NCI-H526 treated with DMSO at 0.1 percent for 48 hours (cell line): ENCODE results near the gene CARS2.
"Not testable (repeated sequence)": the region's sequence is repeated elsewhere in the genome, so short reads cannot be mapped to it uniquely, and the experiment has no call there.

Experiments
- DNase-seq: peaks from one replicate; lab custom pipeline; 2025; lab: John Stamatoyannopoulos, UW

The CARS2 gene

DNA sequence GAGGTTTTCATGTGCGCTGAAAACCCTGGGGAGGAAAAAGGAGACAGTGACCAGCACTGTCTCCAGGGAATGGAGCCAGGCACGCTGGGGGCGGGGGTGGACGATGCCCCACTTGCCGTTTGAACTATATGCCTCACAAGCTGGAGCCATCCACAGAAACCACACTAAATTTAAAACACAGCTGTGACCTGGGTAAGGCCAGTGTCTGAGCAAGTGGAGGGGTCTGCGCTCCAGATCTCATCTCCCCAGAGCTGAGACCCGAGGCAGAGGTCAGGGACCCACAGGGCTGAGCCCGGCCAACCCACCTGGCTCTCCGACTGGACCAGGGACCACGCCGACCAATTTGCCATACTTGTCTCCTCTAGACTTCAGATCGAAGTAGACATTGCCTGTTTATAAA lies 23.2 kb downstream of the CARS2 start:
- DNase-seq: no peak

DNA sequence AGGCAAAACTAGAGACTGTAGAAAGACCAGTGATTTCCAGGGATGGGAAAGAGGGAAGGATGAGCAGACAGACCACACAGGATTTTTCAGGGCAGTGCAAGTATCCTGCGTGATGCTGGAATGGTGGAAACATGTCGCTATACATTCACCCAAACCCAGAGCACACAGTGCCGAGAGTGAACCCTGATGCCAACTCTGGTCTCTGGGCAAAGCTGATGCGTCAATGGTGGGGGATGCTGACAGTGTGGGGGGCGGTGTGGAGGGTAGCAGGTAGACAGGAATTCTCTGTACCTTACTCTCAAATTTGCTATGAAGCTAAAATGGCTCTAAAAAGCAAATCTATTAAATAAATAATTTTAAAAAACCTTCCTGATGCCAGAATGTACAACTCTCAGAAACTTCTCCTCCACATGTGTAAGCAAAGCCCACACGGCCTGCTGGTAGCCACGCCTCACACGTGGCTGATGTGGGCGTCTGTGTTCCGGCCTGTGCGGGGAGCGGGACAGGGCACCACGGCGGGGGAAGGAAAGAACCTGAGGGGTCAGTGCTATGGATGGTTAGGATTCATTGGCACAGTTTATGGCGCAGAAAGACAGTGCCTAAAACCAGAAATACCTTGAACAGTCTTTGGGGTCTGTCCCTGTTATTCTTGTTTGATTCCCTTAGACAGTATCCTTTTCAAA lies 23.9 kb downstream of the CARS2 start:
- no peak for DNase-seq

DNA sequence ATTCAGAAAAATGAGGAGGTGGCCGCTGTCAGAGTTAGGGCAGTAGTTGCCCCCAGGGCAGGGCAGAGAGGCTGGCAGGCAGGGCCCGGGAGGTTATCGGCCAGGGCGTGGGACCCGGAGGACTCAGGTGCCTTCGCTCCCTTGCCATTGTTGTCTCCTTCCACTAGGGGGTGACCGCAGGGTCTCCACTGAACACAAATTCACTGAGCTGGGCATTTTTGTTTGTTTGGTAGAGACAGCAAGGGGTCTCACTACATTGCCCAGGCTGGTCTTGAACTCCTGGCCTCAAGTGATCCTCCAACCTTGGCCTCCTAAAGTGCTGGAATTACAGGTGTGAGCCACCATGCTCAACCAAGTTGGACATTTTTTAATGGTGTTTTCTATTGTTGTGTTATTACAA lies 25.1 kb downstream of the CARS2 start:
- no peak for DNase-seq

DNA sequence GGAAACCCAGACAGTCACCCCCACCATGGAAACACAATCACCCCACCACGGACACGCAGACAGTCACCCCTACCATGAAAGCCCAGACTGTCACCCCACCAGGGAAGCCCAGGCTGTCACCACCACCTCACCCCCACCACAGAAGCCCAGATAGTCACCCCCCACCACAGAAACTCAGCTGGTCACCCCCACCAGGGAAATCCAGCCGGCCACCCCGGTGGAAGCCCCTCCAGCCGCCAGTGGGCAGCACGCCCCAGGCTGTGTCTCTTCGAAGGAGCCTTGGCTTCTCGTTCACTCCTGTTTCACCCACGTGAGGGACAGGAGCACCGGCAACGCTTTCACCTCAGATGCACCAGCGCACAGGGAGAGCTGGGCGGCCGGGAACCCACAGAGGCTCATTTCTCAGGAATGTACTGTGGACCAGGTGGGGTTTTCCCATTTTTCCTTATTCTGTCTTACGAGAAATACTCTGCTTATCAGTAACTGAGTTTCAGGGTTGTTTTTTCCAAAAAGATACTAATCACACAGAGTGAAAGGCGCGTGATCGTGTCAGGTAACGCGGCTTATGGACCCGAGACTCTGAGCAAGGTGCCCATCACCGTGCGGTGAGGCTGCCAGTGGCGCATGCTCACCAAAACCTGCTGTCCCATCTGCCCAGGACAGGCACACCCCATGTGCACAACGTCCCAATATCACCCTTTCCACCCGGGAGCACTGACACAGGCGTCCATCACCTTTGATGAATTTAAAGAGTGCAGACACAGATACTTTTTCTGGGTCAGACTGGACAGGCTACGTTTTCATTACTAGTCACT lies 28.0 kb downstream of the CARS2 start:
- DNase-seq: no peak

DNA sequence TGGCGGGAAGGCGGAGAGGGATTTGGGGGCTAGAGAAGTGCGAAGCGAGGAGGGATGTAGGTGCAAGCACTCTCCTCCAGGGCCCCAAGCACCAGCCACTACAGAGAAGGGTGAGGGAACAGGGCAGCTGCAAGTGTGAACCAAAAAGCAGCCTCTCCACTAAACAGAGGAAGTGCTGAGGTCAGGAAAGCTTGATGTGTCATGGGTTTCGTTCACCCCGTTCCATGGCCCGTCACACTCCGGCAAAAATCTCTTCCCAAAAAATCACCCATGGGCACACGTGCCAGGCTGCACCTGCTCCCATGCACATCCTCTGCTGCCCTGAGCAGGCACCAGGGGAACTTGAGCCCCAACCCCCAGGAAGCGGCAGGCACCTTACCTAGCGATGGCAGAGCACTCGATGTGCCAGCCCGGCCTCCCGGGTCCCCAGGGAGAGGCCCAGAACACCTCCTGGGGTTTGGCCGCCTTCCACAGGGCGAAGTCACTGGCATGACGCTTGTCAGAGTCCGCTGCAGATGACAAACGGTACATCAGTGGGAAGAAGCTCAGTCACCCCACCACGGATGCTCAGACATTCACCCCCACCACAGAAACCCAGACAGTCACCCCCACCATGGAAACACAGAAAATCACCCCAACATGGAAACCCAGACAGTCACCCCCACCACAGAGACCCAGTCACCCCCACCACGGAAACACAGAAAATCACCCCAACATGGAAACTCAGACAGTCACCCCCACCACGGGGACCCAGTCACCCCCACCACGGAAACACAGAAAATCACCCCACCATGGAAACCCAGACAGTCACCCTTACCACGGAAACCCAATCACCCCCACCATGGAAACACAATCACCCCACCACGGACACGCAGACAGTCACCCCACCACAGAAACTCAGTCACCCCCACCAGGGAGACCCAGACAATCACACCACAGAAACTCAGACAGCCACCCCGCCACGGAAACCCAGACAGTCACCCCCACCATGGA lies 29.0 kb downstream of the CARS2 start:
- DNase-seq: no peak

DNA sequence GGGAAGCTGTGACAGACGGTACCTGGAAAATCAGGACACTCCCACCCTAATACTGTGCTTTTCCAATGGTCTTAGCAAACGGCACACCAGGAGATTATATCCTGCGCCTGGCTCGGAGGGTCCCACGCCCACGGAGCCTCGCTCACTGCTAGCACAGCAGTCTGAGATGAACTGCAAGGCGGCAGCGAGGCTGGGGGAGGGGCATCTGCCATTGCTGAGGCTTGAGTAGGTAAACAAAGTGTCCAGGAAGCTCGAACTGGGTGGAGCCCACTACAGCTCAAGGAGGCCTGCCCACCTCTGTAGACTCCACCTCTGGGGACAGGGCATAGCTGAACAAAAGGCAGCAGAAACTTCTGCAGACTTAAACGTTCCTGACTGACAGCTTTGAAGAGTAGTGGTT lies 36.1 kb downstream of the CARS2 start:
- not testable (repeated sequence) for DNase-seq

DNA sequence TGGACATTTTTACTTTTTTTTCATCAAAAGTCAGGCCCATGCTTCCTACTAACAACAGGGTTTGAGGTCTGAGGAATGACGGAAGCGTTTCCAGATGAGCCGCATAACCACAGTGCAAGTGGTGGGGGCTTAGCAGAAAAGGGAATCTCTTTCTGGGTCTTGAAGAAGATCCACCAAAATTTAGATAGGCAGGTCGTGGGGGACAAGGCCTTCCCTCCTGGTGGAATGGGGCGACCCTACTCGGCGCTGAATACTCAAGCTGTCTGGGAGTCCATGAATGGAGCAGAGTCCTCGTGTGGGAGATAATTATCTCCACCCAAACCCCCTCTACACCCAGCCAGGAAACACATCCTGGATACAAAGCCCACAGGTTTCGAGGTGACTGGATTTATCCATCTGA lies 36.9 kb downstream of the CARS2 start:
- DNase-seq: no peak

DNA sequence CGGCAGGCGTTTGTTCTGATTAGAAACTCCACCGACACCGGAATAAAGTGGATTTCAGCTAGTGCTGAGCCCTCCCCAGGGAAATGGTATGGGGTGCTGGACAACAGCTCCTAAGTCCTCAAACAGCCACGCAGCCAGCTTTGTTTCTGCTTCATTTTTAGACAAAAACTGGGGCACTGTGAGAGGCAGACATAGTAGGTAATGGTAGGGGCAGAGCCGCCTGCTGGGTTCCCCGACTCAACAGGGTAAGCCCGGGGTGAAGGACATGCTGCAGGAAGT lies 39.7 kb downstream of the CARS2 start:
- no peak for DNase-seq

DNA sequence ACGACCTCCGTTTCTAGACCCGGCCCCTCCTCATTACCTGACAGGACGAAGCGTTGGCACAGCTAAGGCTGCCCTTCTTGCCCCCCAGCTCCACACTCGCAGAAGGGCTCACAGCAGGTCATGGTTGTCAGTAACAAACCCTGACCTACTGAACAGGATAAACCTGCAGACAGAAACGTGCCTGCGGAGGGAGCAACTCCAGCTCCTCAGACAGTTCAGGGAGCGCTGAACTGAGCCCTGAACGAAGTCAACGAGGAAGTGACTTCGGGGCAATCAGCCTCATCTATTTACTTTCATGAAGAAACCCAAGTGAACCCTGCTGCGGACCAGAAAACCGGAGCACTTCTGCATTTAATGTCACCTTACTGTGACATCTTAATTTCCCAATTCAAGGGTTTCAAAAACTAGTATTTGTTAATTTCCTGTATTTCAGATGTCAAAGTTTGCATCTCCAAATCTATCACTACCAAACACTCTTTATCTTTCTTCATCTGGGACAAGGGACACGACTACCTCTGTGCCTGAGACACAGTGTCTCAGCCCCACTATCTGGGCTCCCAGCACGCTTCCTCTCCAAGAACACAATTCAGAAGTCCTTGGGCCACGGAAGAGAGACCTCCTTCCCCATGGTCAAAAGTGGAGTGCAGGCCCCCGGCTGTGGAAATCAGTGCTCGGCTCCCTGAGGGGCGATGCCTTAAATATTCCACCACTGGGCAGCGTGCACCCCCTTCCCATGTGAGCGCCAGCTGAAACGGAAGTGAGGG lies 40.2 kb downstream of the CARS2 start:
- DNase-seq: no peak

DNA sequence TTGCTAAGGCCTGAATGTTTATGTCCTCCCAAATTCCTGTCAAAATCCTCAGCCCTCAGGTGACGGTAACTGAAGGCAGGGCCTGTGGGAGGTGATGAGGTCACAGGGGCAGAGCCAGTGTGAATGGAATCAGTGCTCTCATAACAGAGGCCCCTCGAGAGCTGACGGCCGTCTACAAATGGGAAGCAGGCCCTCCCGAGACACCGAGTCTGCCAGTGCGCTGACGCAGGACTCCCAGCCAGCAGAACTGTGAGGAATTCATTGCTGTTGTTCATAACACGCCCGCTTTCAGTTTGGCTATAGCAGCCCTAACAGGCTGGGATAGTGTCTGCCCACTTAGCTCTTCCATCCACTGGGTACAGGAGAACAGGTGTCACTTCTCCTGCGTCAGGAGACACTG lies 41.2 kb downstream of the CARS2 start:
- DNase-seq: no peak

DNA sequence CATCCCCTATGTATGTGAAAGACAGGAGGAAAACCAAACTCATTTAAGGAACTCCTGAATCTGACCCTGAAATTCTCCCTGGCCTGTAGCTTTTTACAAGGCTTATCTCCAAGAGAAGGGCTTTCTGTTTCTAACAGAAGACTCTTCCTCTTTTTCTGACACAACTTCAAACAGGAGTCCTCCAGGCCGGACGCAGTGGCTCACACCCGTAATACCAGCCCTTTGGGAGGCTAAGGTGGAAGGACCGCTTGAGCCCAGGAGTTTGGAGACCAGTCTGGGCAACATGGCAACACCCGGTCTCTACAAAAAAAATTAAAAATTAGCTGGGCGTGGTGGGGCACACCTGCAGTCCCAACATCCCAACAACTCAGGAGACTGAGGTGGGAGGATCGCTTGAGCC lies 41.9 kb downstream of the CARS2 start:
- DNase-seq: no peak

DNA sequence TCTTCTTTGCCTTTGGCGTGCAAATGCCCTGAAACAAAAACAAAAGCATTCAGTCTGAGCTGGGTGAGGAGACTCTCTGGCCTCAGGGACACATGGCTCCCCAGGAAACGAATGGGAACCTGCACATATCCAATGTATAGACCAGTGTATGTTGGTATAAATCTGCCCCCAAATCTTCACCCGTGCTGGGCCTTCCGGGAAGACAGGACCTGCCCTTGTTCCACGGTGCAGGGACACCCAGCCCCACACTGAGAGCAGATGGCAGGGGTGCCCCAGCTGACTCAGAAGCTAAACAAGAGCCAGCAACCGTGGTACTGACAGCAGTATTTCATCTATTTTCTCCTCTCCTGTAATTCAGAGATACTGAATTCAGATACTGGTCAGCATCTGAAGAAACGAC lies 42.4 kb downstream of the CARS2 start:
- DNase-seq: no peak

DNA sequence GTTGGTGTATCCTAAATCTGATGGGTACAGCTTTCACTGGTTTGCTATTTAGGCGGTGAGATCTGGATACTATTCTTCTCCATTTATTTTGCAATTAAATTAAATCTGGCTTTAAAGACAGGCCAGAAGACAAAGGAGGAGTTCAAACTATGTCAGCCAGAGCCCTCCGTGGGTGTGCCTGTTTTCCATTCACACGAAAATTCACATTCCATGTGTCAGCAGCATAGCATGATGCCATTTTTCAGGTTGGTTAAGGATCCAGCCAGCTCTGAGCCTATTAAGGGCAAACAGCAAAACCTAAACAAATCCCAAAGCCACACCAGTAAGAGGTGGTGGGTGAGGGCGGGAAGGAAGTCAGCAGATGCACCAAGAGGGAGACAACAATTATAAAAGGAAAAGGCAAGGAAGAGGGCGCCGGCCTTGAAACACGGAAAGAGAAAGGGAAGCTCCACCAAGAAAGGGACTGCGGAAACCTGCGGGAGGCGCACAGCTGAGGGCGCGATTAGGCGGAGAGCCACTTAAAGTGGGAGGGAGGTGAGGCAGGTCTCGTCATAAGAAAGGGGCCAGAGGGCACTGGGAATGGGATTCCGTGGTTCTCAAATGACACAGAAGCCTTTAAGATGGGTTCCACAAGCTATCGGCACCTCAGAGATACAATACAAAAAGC lies 43.0 kb downstream of the CARS2 start:
- DNase-seq: no peak

DNA sequence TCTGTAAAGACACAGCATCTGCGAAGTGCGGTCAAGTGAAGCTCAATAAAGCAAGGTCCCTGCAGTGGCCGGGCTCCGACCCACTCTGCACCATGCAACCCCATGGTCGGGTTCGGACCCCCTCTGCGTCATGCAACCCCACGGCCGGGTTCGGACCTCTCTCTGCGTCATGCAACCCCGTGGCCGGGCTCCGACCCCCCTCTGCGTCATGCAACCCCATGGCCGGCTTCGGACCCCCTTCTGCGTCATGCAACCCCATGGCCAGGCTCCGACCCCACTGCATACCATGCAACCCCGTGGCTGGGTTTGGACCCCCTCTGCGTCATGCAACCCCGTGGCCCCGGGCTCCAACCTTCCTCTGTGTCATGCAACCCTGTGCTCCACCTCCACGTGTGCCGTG lies 43.8 kb downstream of the CARS2 start:
- DNase-seq: no peak

DNA sequence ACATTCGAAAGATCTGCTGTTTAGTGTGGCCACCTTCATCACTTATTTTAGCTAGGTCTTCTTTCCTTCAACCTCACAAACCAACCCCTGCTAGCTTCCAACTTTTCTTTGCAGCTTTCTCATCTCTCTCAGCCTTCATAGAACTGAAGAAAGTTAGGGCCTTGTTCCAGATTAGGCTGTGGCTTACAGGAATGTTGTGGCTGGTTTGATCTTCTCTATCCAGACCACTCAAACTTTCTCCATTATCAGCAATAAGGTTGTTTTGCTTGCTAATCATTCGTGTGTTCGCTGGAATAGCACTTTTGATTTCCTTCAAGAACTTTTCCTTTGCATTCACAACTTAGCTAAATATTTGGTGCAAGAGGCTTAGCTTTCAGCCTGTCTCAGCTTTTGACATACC lies 44.7 kb downstream of the CARS2 start:
- no peak for DNase-seq

DNA sequence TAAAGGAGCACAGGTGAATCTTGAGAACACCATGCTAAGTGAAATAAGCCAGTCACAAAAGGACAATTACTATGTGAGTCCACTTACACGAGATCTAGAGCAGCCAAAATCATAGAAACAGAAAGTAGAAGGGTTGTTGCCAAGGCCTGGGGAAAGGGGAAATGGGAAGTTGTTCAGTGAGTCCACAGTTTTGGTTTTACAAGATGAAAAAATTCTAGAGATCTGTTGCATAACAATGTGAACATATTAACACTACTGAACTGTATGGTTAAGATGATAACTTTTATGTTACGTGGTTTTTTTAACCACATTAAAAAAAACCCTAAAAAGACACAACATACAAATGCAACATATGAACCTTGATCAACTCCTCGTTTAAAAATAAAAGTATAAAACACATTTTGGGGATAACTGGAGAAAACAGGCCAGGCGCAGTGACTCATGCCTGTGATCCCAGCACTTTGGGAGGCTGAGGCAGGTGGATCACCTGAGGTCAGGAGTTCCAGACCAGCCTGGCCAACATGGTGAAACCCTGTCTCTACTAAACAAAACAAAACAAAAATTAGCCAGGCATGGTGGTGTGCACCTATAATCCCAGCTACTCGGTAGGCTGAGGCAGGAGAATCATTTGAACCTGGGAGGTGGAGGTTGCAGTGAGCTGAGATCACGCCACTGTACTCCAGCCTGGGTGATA lies 47.6 kb downstream of the CARS2 start:
- DNase-seq: not testable (repeated sequence)

DNA sequence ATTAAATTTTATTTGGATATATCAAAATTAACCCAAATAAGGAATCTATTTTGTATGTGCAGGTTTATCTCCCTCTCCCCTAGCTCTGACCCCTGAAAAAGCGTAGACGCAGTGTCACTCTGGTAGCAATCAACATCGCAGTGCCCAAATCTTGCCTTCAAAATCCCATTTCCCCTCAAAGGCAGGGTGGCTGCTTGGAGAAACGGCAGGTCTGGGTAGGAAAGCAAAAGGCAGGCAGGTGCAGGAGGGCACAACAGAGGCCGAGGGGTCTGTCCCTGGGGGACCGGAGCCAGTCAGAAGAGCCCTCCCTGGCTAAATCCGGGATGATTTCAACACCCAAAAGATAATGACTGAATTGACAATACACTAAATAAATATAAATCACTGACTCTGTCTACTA lies 48.7 kb downstream of the CARS2 start:
- DNase-seq: no peak

DNA sequence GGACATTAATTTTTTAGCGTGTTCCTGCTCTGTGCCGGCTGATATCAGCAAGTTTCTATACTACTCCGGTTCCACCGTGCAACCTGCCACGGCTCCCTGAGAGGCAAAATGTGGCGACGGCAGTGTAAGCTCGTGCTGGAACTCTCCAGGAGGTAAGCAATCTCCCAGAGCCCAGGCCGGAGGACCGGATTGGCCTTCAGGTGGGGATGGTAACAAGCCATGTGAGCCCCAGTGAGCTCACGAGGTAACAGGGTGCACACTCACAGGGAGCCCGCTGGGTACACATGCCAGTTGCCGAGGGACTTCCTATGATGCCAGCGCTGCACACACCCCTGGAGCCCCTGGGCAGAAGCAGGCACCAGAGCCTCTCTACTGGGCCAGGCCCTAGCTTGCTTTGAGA lies 52.1 kb downstream of the CARS2 start:
- no peak for DNase-seq

DNA sequence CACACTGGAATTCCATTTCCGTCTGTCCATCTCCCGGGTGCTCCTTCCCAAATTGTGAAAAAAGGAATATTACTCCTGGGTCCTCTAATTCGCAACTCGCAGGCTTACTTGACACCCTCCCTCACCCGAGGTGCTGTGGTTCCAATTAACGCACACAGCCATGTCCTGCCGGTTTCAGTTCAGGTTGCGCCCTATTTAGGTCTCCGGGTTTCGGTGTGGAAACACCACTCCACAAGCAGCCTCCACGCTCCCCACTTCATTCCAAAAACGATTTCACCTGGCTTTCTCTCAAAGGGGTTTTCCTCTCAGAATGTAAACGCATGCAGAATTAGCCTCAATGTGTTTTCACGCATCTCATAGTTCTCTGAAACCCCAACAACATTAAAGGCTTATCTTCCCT lies 52.6 kb downstream of the CARS2 start:
- DNase-seq: no peak

DNA sequence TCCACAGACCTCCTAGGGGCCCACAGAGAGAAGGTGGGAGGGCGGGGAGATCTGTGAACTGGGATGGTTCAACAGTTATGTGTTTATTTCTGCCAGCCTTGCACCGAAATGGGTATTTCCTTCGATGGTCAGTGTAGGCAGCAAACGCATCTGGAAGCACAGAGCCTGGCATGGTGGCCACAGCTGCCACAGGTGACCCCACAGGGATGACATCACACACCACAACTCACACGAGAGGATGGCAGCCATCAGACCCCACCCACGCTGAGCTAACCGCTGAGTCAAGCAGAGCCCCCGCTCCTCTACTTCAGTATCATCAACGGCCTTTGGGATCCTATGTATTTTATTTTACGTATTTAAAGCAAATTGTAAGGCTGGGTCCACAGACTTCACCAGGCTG lies 53.2 kb downstream of the CARS2 start:
- DNase-seq: no peak

DNA sequence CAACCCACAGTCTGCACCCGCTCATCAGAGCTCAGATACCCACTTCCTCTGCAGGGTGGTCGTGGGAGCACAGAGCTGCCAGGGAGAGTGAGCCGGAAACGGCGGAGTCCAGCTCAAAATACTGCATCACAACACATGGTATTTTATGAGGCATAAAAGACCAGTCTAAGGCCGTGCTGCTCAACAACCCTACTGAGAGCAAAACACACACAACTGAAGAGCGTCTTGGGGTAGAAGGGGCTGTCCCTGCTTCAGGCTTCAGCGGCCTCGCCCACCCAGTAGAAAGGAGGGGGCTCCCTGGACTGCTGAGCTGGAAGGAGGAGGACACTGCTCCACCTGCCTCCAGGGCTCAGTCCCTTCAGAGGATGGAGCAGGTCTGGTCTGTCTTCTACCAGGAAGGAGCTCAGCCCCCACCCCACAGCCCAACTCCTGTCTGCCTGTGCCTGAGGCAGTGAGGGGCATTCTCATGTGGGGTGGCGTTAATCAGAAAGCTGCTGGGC lies 53.6 kb downstream of the CARS2 start:
- DNase-seq: no peak
